Measurements from ENCODE around the gene SLX4IP.

SLX4IP gene

DNA sequence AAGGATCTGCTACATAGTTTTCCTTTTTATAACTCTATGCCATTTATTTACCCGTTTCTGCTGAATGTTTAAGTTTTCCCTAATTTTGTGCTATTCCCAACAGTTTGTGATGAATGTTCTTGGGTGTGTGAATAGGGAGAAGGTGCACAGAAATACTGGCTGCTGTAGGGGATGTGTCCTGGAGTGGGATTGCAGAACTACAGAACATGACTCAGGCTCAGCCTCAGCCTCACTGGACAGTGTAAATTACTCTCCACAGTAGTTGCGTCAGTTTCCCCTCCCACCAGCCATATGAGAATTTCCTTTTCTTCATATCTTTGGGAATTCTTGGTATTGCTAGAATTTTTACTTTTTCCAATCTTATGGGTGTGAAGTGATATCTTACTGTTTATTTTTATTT is 57.0 kb downstream of the SLX4IP start:
- TF ChIP-seq, protein P1, sequence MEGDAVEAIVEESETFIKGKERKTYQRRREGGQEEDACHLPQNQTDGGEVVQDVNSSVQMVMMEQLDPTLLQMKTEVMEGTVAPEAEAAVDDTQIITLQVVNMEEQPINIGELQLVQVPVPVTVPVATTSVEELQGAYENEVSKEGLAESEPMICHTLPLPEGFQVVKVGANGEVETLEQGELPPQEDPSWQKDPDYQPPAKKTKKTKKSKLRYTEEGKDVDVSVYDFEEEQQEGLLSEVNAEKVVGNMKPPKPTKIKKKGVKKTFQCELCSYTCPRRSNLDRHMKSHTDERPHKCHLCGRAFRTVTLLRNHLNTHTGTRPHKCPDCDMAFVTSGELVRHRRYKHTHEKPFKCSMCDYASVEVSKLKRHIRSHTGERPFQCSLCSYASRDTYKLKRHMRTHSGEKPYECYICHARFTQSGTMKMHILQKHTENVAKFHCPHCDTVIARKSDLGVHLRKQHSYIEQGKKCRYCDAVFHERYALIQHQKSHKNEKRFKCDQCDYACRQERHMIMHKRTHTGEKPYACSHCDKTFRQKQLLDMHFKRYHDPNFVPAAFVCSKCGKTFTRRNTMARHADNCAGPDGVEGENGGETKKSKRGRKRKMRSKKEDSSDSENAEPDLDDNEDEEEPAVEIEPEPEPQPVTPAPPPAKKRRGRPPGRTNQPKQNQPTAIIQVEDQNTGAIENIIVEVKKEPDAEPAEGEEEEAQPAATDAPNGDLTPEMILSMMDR (IDR thresholded peaks at IDR 0.05; ENCODE audit: control insufficient read depth, extremely low read depth, insufficient read depth) = no peak
- H3K4me3 ChIP-seq (ENCODE audit: low read depth, low read length) = no peak overlapping the region
- DNase-seq (ENCODE audit: low read depth) = no peak

GRCh38 chr20:10492844-10493243 is 57.7 kb downstream of the SLX4IP start:
- TF ChIP-seq, protein P1 (IDR thresholded peaks at IDR 0.05; ENCODE audit: control insufficient read depth, extremely low read depth, insufficient read depth) = no peak

GRCh38 chr20:10495173-10495572 is 60.1 kb downstream of the SLX4IP start:
- H3K4me3 ChIP-seq (ENCODE audit: low read depth, low read length) = no peak overlapping the region
- TF ChIP-seq, protein P1 (IDR thresholded peaks at IDR 0.05; ENCODE audit: control insufficient read depth, extremely low read depth, insufficient read depth) = no peak
- no peak for DNase-seq (ENCODE audit: low read depth)

More at GRCh38 chr20:10492844-10493243, 57.7 kb downstream of the SLX4IP start:
- no peak overlapping the region for H3K4me3 ChIP-seq (ENCODE audit: low read depth, low read length)
- no peak for DNase-seq (ENCODE audit: low read depth)

- TF ChIP-seq, protein P1 (IDR thresholded peaks at IDR 0.05; ENCODE audit: control insufficient read depth, extremely low read depth, insufficient read depth) = no peak
These were observed 61.4 kb downstream of the SLX4IP start for GRCh38 chr20:10496465-10496864.

DNA sequence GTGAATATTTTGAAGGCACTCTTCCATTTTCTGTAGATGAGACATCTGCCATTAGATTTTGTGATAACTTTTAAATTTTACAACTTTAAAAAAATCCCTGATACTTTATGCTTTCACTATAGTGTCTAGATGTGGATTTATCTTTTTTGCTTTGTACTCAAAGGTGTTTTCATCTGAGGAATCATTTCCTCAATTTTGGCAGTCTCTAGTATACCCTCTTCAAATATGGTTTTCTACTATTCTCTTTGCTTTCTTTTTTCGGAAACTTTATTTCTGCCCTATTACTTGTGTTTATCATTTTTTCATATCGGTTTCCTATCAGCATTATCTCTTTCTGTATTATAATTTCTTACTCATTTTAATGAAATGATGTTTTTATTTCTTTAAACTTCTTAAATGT is 62.2 kb downstream of the SLX4IP start:
- TF ChIP-seq, protein P1 (IDR thresholded peaks at IDR 0.05; ENCODE audit: control insufficient read depth, extremely low read depth, insufficient read depth) = no peak
- H3K4me3 ChIP-seq (ENCODE audit: low read depth, low read length) = no peak overlapping the region
- no peak for DNase-seq (ENCODE audit: low read depth)

More at GRCh38 chr20:10496465-10496864, 61.4 kb downstream of the SLX4IP start:
- H3K4me3 ChIP-seq (ENCODE audit: low read depth, low read length) = no peak overlapping the region
- DNase-seq (ENCODE audit: low read depth) = no peak

GRCh38 chr20:10497791-10498190 is 62.7 kb downstream of the SLX4IP start:
- no peak for DNase-seq (ENCODE audit: low read depth)
- TF ChIP-seq, protein P1 (IDR thresholded peaks at IDR 0.05; ENCODE audit: control insufficient read depth, extremely low read depth, insufficient read depth) = no peak
- H3K4me3 ChIP-seq (ENCODE audit: low read depth, low read length) = no peak overlapping the region

GRCh38 chr20:10498200-10498599 is 63.1 kb downstream of the SLX4IP start:
- no peak overlapping the region for H3K4me3 ChIP-seq (ENCODE audit: low read depth, low read length)
- DNase-seq (ENCODE audit: low read depth) = no peak
- TF ChIP-seq, protein P1 (IDR thresholded peaks at IDR 0.05; ENCODE audit: control insufficient read depth, extremely low read depth, insufficient read depth) = no peak

Data from LNCaP clone FGC (cell line).